VCaP (cell line): ENCODE data around the gene PLEKHG4B.
"Not testable (repeated sequence)": the region's sequence is repeated elsewhere in the genome, so short reads cannot be mapped to it uniquely, and the experiment has no call there.

Experiments used
- H3K27ac ChIP-seq: fragments of 450-650 bp; 2 replicates; pipeline ENCODE4 v1.5.1; 2017
- CTCF ChIP-seq: fragments of 450-650 bp; conservative IDR thresholded peaks from 2 replicates; pipeline ENCODE4 v1.5.1; 2017; ENCODE audit warnings: mild to moderate bottlenecking, moderate library complexity

Gene PLEKHG4B

GRCh38 chr5:228886-229285 is 136.9 kb downstream of the PLEKHG4B start:
- H3K27ac ChIP-seq, result no peak overlapping the region
- no peak for TF ChIP-seq CTCF

GRCh38 chr5:230711-231110 is 138.7 kb downstream of the PLEKHG4B start:
- TF ChIP-seq CTCF, result no peak

GRCh38 chr5:231661-232060 is 139.7 kb downstream of the PLEKHG4B start:
- no peak for TF ChIP-seq CTCF
- H3K27ac ChIP-seq, result no peak overlapping the region

More at GRCh38 chr5:230711-231110, 138.7 kb downstream of the PLEKHG4B start:
- H3K27ac ChIP-seq, result no peak overlapping the region

GRCh38 chr5:233426-233825 is 141.5 kb downstream of the PLEKHG4B start:
- H3K27ac ChIP-seq, result not testable (repeated sequence)

- H3K27ac ChIP-seq, result no peak overlapping the region
- no peak for TF ChIP-seq CTCF
These were observed 142.5 kb downstream of the PLEKHG4B start for GRCh38 chr5:234450-234849.

- H3K27ac ChIP-seq, result not testable (repeated sequence)
These were observed 143.6 kb downstream of the PLEKHG4B start for GRCh38 chr5:235527-235926.

GRCh38 chr5:237931-238330 is 146.0 kb downstream of the PLEKHG4B start:
- not testable (repeated sequence) for H3K27ac ChIP-seq
